Measurements from ENCODE around the gene ZNF385B. TPM values are rescaled to one million over a fixed set of nuclear protein-coding genes. Genes with fewer than 3 reads are reported as not detected.

The ZNF385B gene
- total RNA-seq, 1 experiment from 2014 or later: not detected

DNA sequence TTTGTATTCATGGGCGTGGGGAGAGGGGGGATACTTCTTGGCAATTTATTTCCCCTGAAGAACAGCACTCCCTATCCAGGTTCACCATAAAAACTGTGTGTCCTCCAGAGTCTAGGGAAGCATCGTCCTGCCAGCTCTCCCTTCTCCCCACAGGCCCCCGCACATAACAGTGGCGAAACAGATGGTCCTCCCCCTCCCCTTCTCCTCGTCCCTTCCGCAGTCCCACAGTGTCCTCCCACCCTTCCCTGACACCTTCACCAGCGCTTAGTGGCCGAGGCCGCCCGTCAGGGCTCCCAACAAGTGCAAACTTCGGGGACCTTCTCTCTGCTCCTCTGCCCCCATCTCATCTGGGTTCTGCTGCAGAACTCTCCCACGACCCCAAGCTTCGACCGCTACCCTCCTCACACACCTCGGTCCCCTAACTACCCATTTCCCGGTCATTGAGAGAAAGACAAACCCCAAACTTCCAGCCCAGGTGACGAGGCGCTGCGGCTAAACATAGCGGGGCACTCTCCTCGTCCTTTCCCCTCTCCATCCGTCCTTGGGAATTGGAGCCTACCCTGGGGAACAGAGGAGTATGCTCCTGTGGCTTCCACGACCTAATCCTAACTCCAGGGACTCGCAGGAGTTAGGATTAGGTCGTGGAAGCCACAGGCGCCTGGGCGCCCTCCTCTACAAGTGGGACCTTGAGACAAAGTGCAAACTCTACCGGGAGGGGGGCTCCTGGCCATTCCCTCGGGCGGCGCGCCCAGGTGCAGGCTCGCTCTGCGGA lies 971 bp downstream of the ZNF385B start:
- in situ Hi-C loops (cut with HindIII; ENCODE audit: low pct_unique_long_range_greater_than_20kb, low sequenced_read_pairs): no loop called here
- DNase-seq (ENCODE audit: low read depth): no peak

DNA sequence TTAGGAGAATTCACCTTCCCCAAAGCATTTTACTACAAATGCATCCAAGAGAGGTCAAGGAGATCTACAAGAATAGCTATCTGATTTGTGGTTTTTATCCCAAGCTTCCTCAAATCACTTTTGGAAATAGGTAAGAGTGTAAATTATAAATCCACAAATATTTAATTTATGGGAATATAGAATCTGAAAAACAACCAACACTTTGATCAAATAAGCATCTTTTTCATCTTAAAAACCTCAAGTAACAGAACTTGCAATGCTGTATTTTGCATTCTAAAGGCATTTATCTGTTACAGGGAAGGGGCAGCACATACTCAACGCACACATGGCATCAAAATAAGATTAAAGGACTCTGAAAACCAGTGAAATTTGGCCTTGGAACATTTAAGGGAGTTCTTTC lies 1.9 kb downstream of the ZNF385B start:
- in situ Hi-C loops (cut with HindIII; ENCODE audit: low pct_unique_long_range_greater_than_20kb, low sequenced_read_pairs): no loop called here
- DNase-seq (ENCODE audit: low read depth): no peak

DNA sequence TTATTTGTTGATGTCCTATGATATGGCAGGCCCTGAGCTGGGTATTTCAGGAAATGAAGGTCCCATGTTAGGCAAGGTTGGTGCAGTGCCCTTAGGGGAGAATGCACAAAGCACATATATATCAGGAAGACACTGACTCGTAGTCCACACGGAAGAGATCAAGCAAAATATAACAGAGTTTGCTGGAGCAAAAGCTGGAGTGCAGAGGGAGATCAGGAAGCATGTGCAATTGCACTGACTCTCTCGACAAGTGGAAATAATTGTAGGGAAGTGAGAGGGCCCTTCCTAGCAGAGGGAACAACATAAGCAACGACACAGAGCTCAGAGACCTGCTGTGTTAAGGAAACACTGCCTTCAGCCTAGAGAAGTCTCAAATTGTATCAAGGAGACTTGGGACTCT lies 4.2 kb downstream of the ZNF385B start:
- in situ Hi-C loops (cut with HindIII; ENCODE audit: low pct_unique_long_range_greater_than_20kb, low sequenced_read_pairs): no loop called here
- DNase-seq (ENCODE audit: low read depth): no peak

DNA sequence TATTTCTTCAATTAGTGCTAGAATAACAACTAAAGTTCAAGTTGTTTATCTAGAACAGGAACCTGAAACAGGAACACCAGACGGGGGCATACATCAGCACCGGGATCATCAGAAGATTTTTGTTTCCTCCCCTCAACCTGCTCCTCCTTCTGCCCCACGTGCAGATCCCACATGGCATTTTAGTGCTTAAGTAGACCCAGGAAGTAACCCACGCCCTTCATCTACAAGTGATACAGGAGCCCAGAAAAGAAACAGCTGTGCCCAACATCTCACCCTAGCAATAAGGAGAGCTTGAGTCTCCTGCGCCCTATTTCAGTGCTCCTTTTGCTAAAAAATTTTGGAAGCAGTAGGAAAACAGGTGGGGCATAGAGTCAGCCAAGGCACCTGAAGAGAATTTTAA lies 5.2 kb downstream of the ZNF385B start:
- in situ Hi-C loops (cut with HindIII; ENCODE audit: low pct_unique_long_range_greater_than_20kb, low sequenced_read_pairs): no loop called here
- no peak for DNase-seq (ENCODE audit: low read depth)

DNA sequence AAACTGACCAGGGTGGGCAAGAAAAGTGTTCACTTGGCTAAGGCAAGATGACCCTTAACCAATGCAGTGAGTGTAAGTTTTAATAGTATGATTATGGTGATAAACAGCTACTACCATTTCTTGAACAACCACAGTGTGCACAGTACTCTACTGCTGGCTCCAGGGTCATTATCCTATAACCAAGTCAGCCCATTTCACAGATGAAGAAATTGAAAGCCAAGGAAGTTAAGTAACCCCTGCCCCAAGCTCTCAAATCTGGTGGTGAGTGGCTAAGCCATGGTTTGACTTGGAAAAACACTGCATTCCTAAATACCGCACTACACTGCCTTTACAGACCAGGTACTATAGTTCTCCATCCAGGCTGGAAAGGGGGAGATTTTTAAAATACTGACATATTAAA lies 5.7 kb downstream of the ZNF385B start:
- in situ Hi-C loops (cut with HindIII; ENCODE audit: low pct_unique_long_range_greater_than_20kb, low sequenced_read_pairs): no loop called here
- DNase-seq (ENCODE audit: low read depth): no peak

DNA sequence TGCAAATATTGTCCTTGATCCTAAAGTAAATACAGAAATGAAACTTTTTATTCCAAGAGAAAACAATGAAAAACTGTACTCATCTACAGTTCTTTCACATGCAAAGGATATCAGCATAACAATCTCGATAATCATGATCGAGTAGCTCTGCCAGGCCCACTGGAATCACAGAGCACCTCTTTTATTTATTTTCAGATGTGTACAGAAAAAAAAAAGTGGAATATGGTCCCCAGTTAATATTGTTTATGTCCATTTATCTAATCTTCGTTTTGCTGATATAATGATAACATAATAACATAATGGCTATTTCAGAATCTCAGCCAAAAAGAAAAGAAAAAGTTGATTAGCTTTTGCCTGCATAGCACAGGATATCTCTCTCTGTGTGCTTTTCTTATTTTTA lies 6.5 kb downstream of the ZNF385B start:
- in situ Hi-C loops (cut with HindIII; ENCODE audit: low pct_unique_long_range_greater_than_20kb, low sequenced_read_pairs): no loop called here

DNA sequence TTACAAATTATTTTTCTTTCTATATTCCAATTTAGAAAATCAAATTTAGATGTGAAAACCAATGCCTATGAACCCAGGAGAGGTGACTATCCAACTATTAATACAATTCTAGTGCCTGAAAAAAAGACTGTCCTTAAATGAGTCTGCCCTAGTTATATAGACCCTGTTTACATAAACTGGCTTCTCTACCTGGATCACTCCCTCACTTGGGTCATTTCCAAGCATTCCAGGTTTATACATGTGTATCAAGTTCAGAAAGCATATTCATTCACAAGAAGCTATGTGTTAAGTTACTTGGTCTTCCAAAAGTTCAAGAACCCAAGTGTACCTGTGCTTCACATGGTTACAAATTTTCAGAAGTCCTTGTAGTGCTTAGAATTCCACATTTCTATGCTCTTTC lies 8.3 kb downstream of the ZNF385B start:
- in situ Hi-C loops (cut with HindIII; ENCODE audit: low pct_unique_long_range_greater_than_20kb, low sequenced_read_pairs): no loop called here
- no peak for DNase-seq (ENCODE audit: low read depth)

More for the DNA sequence above, 6.5 kb downstream of the ZNF385B start:
- DNase-seq (ENCODE audit: low read depth): no peak

DNA sequence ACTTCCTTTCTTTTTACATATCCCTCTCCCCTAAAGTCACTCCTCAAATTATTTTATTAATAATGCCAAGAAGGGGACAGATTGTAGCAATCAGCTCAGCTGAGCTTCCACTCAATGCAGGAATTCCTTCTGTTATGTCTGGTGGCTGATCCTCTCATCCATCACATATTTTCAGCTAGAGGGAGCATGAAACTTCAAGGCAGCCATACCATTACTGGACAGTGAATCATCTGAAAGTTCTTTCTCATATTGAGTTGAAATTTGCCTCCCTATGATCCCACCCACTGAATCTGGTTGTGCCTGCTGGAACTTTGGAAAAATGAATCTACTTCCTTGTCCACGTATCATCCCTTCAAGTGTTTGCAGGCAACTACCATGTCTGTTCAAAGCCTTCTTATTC lies 11.2 kb downstream of the ZNF385B start:
- DNase-seq (ENCODE audit: low read depth): peak; percentile 23

DNA sequence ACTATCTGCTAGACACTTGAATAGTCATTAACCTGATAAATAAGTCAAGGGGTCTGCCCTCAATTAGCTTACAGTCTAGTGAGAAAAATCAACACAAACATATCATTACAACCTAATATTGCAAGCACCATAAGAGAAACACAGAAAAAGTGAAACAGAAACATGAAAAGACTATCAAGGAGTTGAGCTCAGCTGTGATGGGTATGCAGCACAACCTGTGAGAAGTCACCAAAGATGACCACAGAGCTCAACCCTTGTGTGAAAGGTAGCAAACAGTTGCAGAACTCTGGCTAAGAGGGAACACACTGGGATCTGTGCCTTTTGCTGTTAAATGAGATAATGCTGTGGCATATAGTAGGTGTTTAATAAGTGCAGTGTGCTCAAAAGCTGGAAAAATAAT lies 11.7 kb downstream of the ZNF385B start:
- DNase-seq (ENCODE audit: low read depth): no peak
- in situ Hi-C loops (cut with HindIII; ENCODE audit: low pct_unique_long_range_greater_than_20kb, low sequenced_read_pairs): no loop called here

More for the DNA sequence above, 11.2 kb downstream of the ZNF385B start:
- in situ Hi-C loops (cut with HindIII; ENCODE audit: low pct_unique_long_range_greater_than_20kb, low sequenced_read_pairs): no loop called here

DNA sequence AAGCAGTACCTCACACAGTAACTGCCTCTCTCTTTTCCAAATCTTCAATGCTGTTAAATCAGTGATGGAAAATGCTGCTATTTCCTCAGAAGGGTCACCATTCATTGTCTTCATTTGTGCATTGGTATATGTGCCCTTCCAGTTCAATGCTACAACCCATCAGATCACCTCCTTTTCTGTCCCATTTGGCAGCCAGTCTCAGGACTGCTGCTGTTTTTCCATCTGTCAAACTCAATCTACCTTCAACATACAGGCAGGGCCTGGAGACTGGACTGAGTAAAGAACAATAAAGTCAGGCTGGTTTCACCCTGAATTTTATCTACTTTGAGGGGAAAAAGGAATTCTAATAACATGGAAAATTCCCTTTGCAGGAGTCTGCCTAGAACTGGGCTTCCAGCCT lies 17.9 kb downstream of the ZNF385B start:
- DNase-seq (ENCODE audit: low read depth): no peak
- in situ Hi-C loops (cut with HindIII; ENCODE audit: low pct_unique_long_range_greater_than_20kb, low sequenced_read_pairs): no loop called here

DNA sequence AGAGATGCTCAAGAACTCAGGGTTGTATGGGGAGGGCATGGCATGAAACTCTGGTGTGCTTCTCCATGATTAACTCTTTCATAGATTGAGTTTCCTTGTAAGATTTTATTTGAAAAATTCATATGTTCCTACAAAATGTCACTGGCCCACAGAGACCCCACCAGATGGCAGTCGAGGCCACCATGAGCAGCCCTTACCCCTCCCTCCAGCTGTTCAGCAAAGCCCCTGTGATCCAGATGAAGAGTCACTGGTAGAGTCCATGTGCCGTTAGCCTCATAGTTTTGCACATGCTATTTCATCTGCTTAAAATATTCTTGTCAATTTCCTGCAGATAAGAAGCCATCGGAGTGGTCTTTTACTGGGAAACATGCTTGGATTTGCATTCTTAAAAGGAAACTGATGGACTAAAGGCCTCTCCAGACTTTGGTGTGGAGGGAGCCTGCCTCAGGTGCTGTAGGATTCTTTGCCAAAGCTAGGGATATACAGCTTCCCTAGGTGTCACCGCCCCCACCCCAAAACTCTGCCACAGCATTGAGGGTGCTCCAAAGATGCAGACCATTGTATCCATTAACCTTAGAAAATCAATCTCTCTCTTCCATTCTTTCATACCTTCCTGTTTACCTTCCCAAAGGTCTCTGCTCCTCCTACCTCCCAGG lies 18.8 kb downstream of the ZNF385B start:
- no peak for DNase-seq (ENCODE audit: low read depth)

DNA sequence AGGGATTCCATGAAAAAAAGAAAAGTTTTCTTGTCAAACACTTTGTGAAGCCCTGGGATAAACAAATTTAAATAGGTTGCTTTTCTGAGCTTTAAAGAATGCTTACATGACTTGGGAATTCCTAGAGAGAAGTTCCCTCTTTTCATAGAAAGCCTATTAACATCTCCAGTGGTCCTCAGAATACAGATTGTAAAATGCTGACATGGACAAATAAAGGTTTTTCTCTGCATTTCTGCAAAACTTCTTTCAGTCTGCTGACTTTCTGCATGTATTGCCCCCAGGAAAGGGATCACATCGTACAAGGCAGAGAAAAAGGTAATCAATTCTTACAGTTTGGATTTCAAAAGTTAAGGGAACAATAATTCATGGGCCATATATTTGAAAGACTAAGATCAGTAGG lies 20.6 kb downstream of the ZNF385B start:
- in situ Hi-C loops (cut with HindIII; ENCODE audit: low pct_unique_long_range_greater_than_20kb, low sequenced_read_pairs): no loop called here
- no peak for DNase-seq (ENCODE audit: low read depth)

More for the DNA sequence above, 18.8 kb downstream of the ZNF385B start:
- in situ Hi-C loops (cut with HindIII; ENCODE audit: low pct_unique_long_range_greater_than_20kb, low sequenced_read_pairs): no loop called here

DNA sequence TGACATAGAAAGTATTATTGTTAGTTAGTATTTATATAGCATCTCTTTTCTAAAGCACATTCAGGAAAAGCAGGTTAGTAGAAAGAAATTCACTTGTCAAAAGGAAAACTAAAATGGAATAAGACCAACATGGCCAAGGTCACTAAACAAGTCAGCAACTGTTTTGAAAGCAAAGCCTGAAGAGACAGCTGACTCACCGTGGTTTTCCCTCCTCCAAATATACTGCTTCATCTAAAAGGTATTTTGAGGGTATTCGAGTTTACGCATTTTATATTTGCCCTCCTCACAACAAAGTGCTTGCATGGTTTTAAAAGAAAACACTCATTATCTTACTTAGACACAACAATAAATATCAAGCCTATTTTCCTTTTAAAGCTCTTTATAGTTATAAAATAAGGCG lies 24.0 kb downstream of the ZNF385B start:
- no peak for DNase-seq (ENCODE audit: low read depth)
- in situ Hi-C loops (cut with HindIII; ENCODE audit: low pct_unique_long_range_greater_than_20kb, low sequenced_read_pairs): no loop called here

DNA sequence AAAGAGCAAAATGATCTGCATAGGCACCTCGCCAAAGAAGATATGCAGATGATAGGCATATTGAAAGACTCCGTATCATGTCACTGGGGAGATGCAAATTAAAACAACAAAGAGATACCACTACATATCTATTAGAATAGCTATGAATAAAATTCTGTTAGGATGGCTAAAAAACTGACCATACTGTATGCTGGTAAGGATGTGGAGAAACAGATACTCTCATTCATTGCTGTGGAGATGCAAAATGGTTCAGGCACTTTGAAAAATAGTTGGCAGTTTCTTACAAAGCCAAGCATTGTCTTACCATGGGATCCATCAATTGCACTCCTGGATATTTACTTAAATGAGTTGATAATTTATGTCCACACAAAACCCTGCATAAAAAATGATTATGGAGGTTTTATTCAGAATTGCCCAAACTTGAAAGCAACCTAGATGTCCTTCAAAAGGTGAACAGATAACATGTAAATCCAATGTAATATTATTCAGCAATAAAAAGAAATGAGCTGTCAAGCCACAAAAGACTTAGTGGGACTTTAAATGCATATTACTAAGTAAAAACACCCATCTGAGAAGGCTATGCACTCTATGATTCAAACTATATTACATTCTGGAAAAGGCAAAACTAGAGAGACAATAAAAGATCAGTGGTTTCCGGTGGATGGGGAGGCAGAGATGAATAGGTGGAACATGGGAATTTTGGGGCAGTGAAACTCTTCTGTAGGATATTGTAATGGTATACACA lies 31.2 kb downstream of the ZNF385B start:
- DNase-seq (ENCODE audit: low read depth): no peak
- in situ Hi-C loops (cut with HindIII; ENCODE audit: low pct_unique_long_range_greater_than_20kb, low sequenced_read_pairs): no loop called here

DNA sequence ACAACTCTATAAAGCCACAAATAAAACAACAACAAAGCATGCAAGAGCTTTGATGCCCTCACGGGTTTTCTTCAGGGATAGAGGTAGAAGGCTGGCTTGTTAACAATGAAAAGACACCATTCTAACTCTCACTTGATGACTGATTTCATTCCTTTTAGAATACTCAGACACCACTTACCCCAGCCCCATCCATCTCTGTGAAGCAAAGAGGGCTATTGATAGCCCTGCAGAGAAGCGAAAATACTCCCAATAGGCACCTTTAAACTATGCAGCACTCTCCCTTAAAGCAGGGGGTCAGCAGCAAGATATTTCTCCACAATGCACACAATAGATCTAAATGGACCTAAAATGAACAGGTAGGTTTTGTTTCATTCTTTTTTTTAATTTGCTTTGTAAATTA lies 35.1 kb downstream of the ZNF385B start:
- in situ Hi-C loops (cut with HindIII; ENCODE audit: low pct_unique_long_range_greater_than_20kb, low sequenced_read_pairs): no loop called here
- DNase-seq (ENCODE audit: low read depth): no peak

DNA sequence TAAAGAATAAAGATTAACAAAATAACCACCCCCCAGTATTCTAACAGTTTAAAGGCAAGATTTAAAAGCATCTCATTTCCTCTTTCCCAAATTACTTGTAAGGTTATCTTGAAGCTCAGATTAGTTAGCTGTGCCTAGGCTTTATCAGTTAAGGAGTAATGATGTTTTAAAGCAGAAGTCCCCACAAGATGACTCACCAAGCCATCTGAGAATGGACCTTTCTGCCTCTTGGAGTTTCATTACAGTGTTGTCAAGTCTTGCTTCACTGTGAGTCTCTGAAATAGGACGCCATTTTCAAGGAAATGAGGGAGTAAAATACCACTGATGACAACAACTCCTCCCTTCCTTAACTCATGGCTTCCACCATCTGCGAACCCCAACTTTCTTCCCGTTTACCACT lies 35.9 kb downstream of the ZNF385B start:
- no peak for DNase-seq (ENCODE audit: low read depth)
- in situ Hi-C loops (cut with HindIII; ENCODE audit: low pct_unique_long_range_greater_than_20kb, low sequenced_read_pairs): no loop called here

DNA sequence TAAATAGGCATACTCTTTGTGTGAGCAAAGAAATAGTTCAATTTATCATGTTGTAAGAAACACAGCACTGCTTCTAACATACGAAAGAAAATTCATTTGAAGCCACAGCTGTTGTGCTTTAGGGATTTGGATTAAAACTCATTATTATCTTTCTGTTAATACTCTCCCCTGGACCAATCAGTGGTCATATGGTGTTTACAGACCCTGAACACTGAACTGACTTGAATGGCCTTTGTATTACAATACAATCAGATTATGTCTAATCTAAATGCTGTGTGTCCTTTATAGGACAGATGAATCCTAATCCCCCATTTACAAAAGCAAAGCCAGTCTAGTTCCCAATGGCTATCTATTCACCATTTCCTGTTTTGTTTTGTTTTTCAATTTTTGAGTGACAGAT lies 36.5 kb downstream of the ZNF385B start:
- in situ Hi-C loops (cut with HindIII; ENCODE audit: low pct_unique_long_range_greater_than_20kb, low sequenced_read_pairs): no loop called here
- no peak for DNase-seq (ENCODE audit: low read depth)

DNA sequence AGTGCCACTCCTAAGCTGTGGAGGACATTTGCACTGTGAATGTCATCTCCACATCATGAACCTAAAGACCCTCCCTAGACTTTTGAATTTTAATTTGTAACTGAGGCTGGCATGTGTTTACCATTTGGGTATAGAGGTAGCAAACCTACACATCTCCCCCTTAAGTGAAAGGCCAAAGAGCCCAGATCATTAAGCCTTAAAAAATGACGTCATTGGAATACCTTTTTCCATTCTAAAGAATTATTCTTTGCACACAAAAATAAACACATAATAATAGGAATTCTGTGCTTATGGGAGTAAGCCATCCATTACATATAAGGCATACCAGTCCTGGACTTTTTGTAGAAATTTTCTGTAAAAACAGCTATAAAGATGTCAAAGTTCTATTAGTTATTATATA lies 38.9 kb downstream of the ZNF385B start:
- DNase-seq (ENCODE audit: low read depth): no peak
- in situ Hi-C loops (cut with HindIII; ENCODE audit: low pct_unique_long_range_greater_than_20kb, low sequenced_read_pairs): no loop called here

DNA sequence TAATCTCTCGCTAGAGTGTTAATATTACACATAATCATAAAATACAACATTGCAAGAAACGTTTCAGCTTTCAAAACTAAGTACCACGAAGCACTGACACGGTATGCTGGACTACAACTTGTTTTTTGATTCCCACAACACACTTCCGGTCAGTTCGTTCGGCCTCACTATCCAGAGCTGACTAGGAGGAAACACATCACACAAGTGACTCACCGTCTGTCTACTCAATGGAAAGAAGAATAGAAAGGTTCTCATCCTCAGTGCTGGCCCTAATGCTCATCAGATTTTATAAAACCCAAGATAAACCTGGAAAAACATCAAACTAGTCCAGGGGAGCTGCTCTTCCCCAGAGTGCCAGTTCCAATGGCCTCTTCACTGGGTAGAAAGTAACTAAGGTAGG lies 42.9 kb downstream of the ZNF385B start:
- peak; percentile 9 for DNase-seq (ENCODE audit: low read depth)
- in situ Hi-C loops (cut with HindIII; ENCODE audit: low pct_unique_long_range_greater_than_20kb, low sequenced_read_pairs): no loop called here
